Neural progenitor cell (in vitro differentiated cells): ENCODE data around the gene IL37. TPM values are rescaled to one million over a fixed set of nuclear protein-coding genes. Genes with fewer than 3 reads are reported as not detected.
A peak's percentile ranks its signal among the peaks of the same experiment; 100 is the strongest.

Source experiments
- DNase-seq: peaks from one replicate; pipeline ENCODE4 v3.0.0-alpha.2; 2016; ENCODE audit warnings: low spot score
- H2AFZ ChIP-seq: fragments of 200-600 bp; sonication (generic); replicated peaks from 2 replicates; pipeline ENCODE4 v1.6.1; 2016; ENCODE audit warnings: antibody characterized with exemption
- H3F3A ChIP-seq: fragments of 200-600 bp; sonication (generic); 2 replicates; pipeline ENCODE4 v1.6.1; 2016; ENCODE audit warnings: antibody characterized with exemption, low read depth
- H3K27ac ChIP-seq: fragments of 200-600 bp; sonication (generic); 2 replicates; pipeline ENCODE4 v1.5.1; 2016; ENCODE audit warnings: mild to moderate bottlenecking
- H3K27me3 ChIP-seq: fragments of 200-600 bp; sonication (generic); 2 replicates; pipeline ENCODE4 v1.6.1; 2016; ENCODE audit warnings: mild to moderate bottlenecking, moderate library complexity
- H3K36me3 ChIP-seq: fragments of 200-600 bp; sonication (generic); 2 replicates; pipeline ENCODE4 v1.5.1; 2016
- H3K4me1 ChIP-seq: fragments of 200-600 bp; sonication (generic); 2 replicates; pipeline ENCODE4 v1.6.1; 2016; ENCODE audit warnings: mixed run types
- H3K4me2 ChIP-seq: fragments of 200-600 bp; sonication (generic); 2 replicates; pipeline ENCODE4 v1.6.1; 2016
- H3K4me3 ChIP-seq: fragments of 200-600 bp; sonication (generic); 2 replicates; pipeline ENCODE4 v1.5.1; 2016
- H3K79me2 ChIP-seq: fragments of 200-600 bp; sonication (generic); 2 replicates; pipeline ENCODE4 v1.6.1; 2016; ENCODE audit warnings: low read depth
- H3K9ac ChIP-seq: fragments of 200-600 bp; sonication (generic); 2 replicates; pipeline ENCODE4 v1.6.1; 2016
- H3K9me3 ChIP-seq: fragments of 200-600 bp; sonication (generic); 2 replicates; pipeline ENCODE4 v1.5.1; 2016; ENCODE audit warnings: low read depth
- H4K20me1 ChIP-seq: fragments of 200-600 bp; sonication (generic); 2 replicates; pipeline ENCODE4 v1.6.1; 2016; ENCODE audit warnings: low read depth
- H3K27ac Mint-ChIP-seq: 3 replicates; pipeline ENCODE4 v1.8.0; 2021; ENCODE audit warnings: mixed read lengths
- H3K27me3 Mint-ChIP-seq: 2 replicates; pipeline ENCODE4 v1.8.0; 2022; ENCODE audit warnings: low read depth, mild to moderate bottlenecking, inconsistent platforms, moderate library complexity, mixed read lengths; ENCODE audit not compliant: insufficient read depth
- H3K36me3 Mint-ChIP-seq: 3 replicates; pipeline ENCODE4 v1.8.0; 2021; ENCODE audit warnings: mixed read lengths
- H3K4me1 Mint-ChIP-seq: 3 replicates; pipeline ENCODE4 v1.8.0; 2021; ENCODE audit warnings: mixed read lengths
- H3K4me3 Mint-ChIP-seq: 3 replicates; pipeline ENCODE4 v1.8.0; 2021; ENCODE audit warnings: mild to moderate bottlenecking, moderate library complexity, mixed read lengths
- H3K9me3 Mint-ChIP-seq: 3 replicates; pipeline ENCODE4 v1.8.0; 2020; ENCODE audit warnings: mixed read lengths
- CTCF ChIP-seq: fragments of 200-600 bp; sonication (generic); IDR thresholded peaks from 2 replicates; pipeline ENCODE4 v1.5.1; 2017; ENCODE audit warnings: antibody characterized with exemption, mild to moderate bottlenecking
- EZH2 ChIP-seq: fragments of 200-600 bp; sonication (generic); IDR thresholded peaks from 2 replicates; pipeline ENCODE4 v1.6.1; 2017; ENCODE audit warnings: antibody characterized with exemption, mild to moderate bottlenecking, moderate library complexity
- EZH2phosphoT487 ChIP-seq: fragments of 200-600 bp; sonication (generic); IDR thresholded peaks from 2 replicates; pipeline ENCODE4 v1.6.1; 2017; ENCODE audit warnings: antibody characterized with exemption
- total RNA-seq: library from RNA; depleted of rRNA; stranded (reverse); fragments of >200 nt; gene quantifications from 2 replicates; pipeline ENCODE4 v1.2.3, GENCODE V29; 2015; ENCODE audit warnings: low replicate concordance

The IL37 gene
- total RNA-seq, 1 donor from 2014 or later: not detected

- peak overlapping the region; percentile 31 for H2AFZ ChIP-seq
- Mint-ChIP-seq H3K4me3 (no peak overlapping the region), H3K36me3 (no peaks in the 10 kb centered on the region), H3K9me3 (no peaks in the 10 kb centered on the region), H3K27me3 (peaks cover under 1% of the 10 kb centered on the region), H3K27ac (no peak overlapping the region), H3K4me1 (no peaks in the 10 kb centered on the region)
- no peaks in the 10 kb centered on the region for H3K9me3 ChIP-seq
- no peak overlapping the region for H3K4me3 ChIP-seq
- no peaks in the 10 kb centered on the region for H3K27me3 ChIP-seq
- H3F3A ChIP-seq: no peaks in the 10 kb centered on the region
- TF ChIP-seq EZH2 (no peak), CTCF (peak; percentile 80)
- peak; percentile 58 for DNase-seq
- no peak overlapping the region for H3K4me2 ChIP-seq
- H3K79me2 ChIP-seq: no peaks in the 10 kb centered on the region
- H3K4me1 ChIP-seq: no peaks in the 10 kb centered on the region
- H4K20me1 ChIP-seq: no peaks in the 10 kb centered on the region
- no peaks in the 10 kb centered on the region for H3K36me3 ChIP-seq
- H3K27ac ChIP-seq: no peak overlapping the region
- no peak overlapping the region for H3K9ac ChIP-seq
Observed at GRCh38 chr2:112958428-112959108, 47.6 kb downstream of the IL37 start.

DNA sequence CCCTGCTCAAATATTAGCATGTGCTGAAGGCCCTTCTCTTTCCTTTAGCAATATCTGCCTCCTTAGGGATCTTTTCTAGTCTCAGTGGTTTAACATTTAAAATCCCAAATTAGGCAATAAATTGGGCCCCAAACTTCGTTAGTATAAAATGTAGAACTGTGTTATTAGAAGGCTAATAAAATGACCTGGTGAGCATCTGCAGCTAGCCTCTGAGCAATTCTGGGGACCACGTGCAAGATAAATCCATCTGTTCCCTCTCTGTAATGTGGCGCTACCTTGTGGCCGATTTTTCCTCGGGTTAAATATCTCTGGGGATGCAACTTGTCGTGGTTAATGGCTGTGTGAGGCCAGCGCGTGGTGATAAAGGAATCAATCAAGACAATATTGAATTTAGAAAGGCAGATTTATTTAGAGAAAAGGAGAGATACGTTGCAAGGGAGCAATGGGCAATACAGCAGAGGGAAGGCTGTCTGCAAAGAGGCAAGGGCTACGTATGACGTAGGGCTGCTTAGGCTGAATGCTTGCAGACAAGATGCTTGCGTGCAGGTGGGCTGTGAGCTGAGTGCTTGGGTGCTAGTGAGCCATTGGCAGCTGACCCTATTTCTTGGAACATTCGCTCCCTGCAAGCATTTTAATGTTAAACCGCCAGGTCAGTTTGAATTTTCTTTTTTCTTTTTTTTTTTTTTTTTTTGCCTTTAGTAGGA lies 48.3 kb downstream of the IL37 start:
- no peaks in the 10 kb centered on the region for H3K9me3 ChIP-seq
- no peaks in the 10 kb centered on the region for H3K4me1 Mint-ChIP-seq
- TF ChIP-seq EZH2phosphoT487 (no peak), CTCF (peak; percentile 32)
- no peak overlapping the region for H3K27ac ChIP-seq
- H3K4me2 ChIP-seq: no peak overlapping the region
- H3K27me3 ChIP-seq: no peaks in the 10 kb centered on the region
- H3K4me3 Mint-ChIP-seq: no peak overlapping the region
- H3K36me3 ChIP-seq: no peaks in the 10 kb centered on the region
- no peaks in the 10 kb centered on the region for H4K20me1 ChIP-seq
- H3K4me3 ChIP-seq: no peak overlapping the region
- no peaks in the 10 kb centered on the region for H3K79me2 ChIP-seq
- H3K9me3 Mint-ChIP-seq: no peaks in the 10 kb centered on the region
- no peaks in the 10 kb centered on the region for H3K36me3 Mint-ChIP-seq
- peak overlapping the region; percentile 31 for H2AFZ ChIP-seq
- no peak overlapping the region for H3K27ac Mint-ChIP-seq
- no peaks in the 10 kb centered on the region for H3K4me1 ChIP-seq
- H3K9ac ChIP-seq: no peak overlapping the region
- H3F3A ChIP-seq: no peaks in the 10 kb centered on the region
- peak; percentile 18 for DNase-seq
- H3K27me3 Mint-ChIP-seq: peaks cover 3% of the 10 kb centered on the region

DNA sequence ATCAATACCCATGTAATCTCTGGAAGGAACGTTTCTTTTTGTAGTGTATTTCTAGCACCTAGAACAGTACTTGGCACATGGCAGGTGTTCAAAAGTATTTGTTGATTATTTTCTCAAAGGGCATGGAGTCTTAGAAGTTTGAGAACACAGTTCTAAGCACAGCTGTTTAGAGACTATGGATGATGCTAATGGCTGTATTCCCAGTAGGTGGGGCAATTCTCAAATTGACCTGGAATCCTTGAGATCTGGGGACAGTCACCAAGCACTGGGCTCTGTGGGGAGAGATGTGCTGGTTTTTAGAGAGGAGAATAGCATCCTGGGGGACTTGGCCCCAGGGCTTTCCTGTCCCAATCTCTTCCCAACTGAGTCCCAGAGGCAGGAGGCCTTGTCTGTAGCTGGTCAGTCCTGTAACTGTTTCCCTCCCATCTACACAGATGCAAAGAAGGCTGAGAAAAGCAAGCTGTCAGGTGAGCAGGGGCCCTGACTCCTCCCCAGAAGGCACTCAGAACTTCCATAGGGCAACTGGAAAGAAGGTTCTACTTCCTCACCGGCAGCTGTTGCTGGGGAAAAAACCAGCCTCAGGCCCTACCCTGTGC lies 49.4 kb downstream of the IL37 start:
- Mint-ChIP-seq H3K36me3 (no peaks in the 10 kb centered on the region), H3K9me3 (no peaks in the 10 kb centered on the region)

More for the DNA sequence above, 49.4 kb downstream of the IL37 start:
- Mint-ChIP-seq H3K27ac (no peak overlapping the region), H3K27me3 (peaks cover 3% of the 10 kb centered on the region), H3K4me1 (no peaks in the 10 kb centered on the region), H3K4me3 (no peak overlapping the region)
- Histone ChIP-seq H2AFZ (no peak overlapping the region), H4K20me1 (no peaks in the 10 kb centered on the region), H3K9me3 (no peaks in the 10 kb centered on the region), H3K79me2 (no peaks in the 10 kb centered on the region), H3K4me3 (no peak overlapping the region), H3K27me3 (no peaks in the 10 kb centered on the region), H3K36me3 (no peaks in the 10 kb centered on the region), H3K9ac (no peak overlapping the region), H3F3A (no peaks in the 10 kb centered on the region), H3K4me2 (no peak overlapping the region), H3K27ac (no peak overlapping the region), H3K4me1 (no peaks in the 10 kb centered on the region)
- TF ChIP-seq CTCF (peak; percentile 30), EZH2phosphoT487 (no peak)
- no peak for DNase-seq
